Natural killer cell (primary cell): ENCODE data around the gene CRADD. TPM values are rescaled to one million over a fixed set of nuclear protein-coding genes. Genes with fewer than 3 reads are reported as not detected.

Source experiments
- ATAC-seq, 3 donors: fragments of 150-1000 bp in 2 of 3; fragments of 200-7000 bp in 1 of 3; cut with Tn5 transposase; 1 replicate in 1 of 3; 2 replicates in 2 of 3; pipeline ENCODE4 v1.10.0; 2021; ENCODE audit warnings: mild to moderate bottlenecking in 2 of 3, moderate library complexity in 2 of 3
- DNase-seq, 2 donors: peaks; one replicate each; pipeline versions ENCODE4 v3.0.0 to v3.0.0-alpha.2; 2013 to 2021; ENCODE audit warnings: mixed read lengths in 1 of 2
- H3K27ac ChIP-seq: one replicate; pipeline ENCODE4 v1.5.1; 2013; ENCODE audit warnings: mild to moderate bottlenecking, low read length
- H3K27me3 ChIP-seq: one replicate; pipeline ENCODE4 v1.6.1; 2013; ENCODE audit warnings: low read length; ENCODE audit not compliant: control insufficient read depth, insufficient read depth
- H3K36me3 ChIP-seq: one replicate; pipeline ENCODE4 v1.6.1; 2013; ENCODE audit warnings: low read length; ENCODE audit not compliant: control insufficient read depth, insufficient read depth
- H3K4me1 ChIP-seq: one replicate; pipeline ENCODE4 v1.6.1; 2013; ENCODE audit warnings: low read length; ENCODE audit not compliant: control insufficient read depth, insufficient read depth
- H3K4me3 ChIP-seq: one replicate; pipeline ENCODE4 v1.5.1; 2013; ENCODE audit warnings: low read length
- H3K9me3 ChIP-seq: one replicate; pipeline ENCODE4 v1.6.1; 2013; ENCODE audit warnings: low read length; ENCODE audit not compliant: control insufficient read depth, insufficient read depth
- H3K27ac Mint-ChIP-seq, 2 donors: one replicate each; pipeline ENCODE4 v1.8.0; 2022; ENCODE audit warnings: mild to moderate bottlenecking in 2 of 2, mixed read lengths in 2 of 2, moderate library complexity in 1 of 2
- H3K27me3 Mint-ChIP-seq, 2 donors: one replicate each; pipeline ENCODE4 v1.8.0; 2022; ENCODE audit warnings: low read depth in 2 of 2, mixed read lengths in 2 of 2
- H3K36me3 Mint-ChIP-seq: one replicate; pipeline ENCODE4 v1.8.0; 2022; ENCODE audit warnings: mixed read lengths
- H3K4me1 Mint-ChIP-seq, 2 donors: one replicate each; pipeline ENCODE4 v1.8.0; 2022; ENCODE audit warnings: mixed read lengths in 2 of 2
- H3K4me3 Mint-ChIP-seq: one replicate; pipeline ENCODE4 v1.8.0; 2022; ENCODE audit warnings: mild to moderate bottlenecking, moderate library complexity, mixed read lengths
- H3K9me3 Mint-ChIP-seq, 2 donors: one replicate each; pipeline ENCODE4 v1.8.0; 2022; ENCODE audit warnings: mixed read lengths in 2 of 2
- CTCF ChIP-seq: fragments of 200-600 bp; IDR thresholded peaks from one replicate; pipeline ENCODE4 v1.8.0; 2022; ENCODE audit warnings: antibody characterized with exemption
- WGBS: methylation state at CpG from one replicate; pipeline ENCODE4 v1.1.7; 2013; ENCODE audit warnings: missing lambda C conversion rate; ENCODE audit not compliant: insufficient coverage; 5-methylcytosine and 5-hydroxymethylcytosine counted together
- intact Hi-C: fragments of 100-400 bp; cut with micrococcal nuclease; formaldehyde crosslinking; loops from one replicate; pipeline ENCODE4 v1.14.2; 2022
- total RNA-seq, 4 donors: library from RNA; stranded (reverse); fragments of 120-200 nt in 1 of 4; gene quantifications; one replicate each; pipeline versions ENCODE4 v1.2.3 to v1.2.4, GENCODE V29; 2013 to 2022

Gene CRADD
- total RNA-seq, 3 donors from 2014 or later (not counting 1 experiment from before 2014, with no cell fraction given) = 19.1 to 27.5 (median 26.4) TPM

GRCh38 chr12:93880853-93881522 lies 203.8 kb downstream of the CRADD start:
- Mint-ChIP-seq H3K27ac (peak overlapping the region; percentile 82 to 86), H3K4me3 (peak overlapping the region; percentile 57), H3K27me3 (no peaks in the 10 kb centered on the region), H3K9me3 (peaks cover 0 to 9% of the 10 kb centered on the region in 2 donors), H3K4me1 (peaks cover 13 to 17% of the 10 kb centered on the region in 2 donors), H3K36me3 (peaks cover 9% of the 10 kb centered on the region)
- no peak overlapping the region for H3K27ac ChIP-seq
- no CpG with 5 or more reads among the region's 1 CpG for WGBS
- no peak for DNase-seq
- peak in 2 of 3 donors; percentile 41 to 52 for ATAC-seq
- TF ChIP-seq CTCF = no peak
- no peaks in the 10 kb centered on the region for H3K27me3 ChIP-seq
- peaks cover 6% of the 10 kb centered on the region for H3K9me3 ChIP-seq
- no peaks in the 10 kb centered on the region for H3K4me1 ChIP-seq
- no peaks in the 10 kb centered on the region for H3K36me3 ChIP-seq
- intact Hi-C loops = no loop called here
- H3K4me3 ChIP-seq = no peak overlapping the region

- ATAC-seq = no peak
- Mint-ChIP-seq H3K9me3 (no peaks in the 10 kb centered on the region), H3K27ac (no peak overlapping the region)
Measured at GRCh38 chr12:93882763-93883162, 205.6 kb downstream of the CRADD start.

GRCh38 chr12:93883436-93884154 lies 206.4 kb downstream of the CRADD start:
- no peak overlapping the region for H3K4me3 ChIP-seq
- Mint-ChIP-seq H3K36me3 (no peaks in the 10 kb centered on the region), H3K9me3 (no peaks in the 10 kb centered on the region), H3K4me3 (no peak overlapping the region), H3K4me1 (peaks cover 13 to 17% of the 10 kb centered on the region in 2 donors), H3K27ac (no peak overlapping the region), H3K27me3 (no peaks in the 10 kb centered on the region)
- WGBS = 86% methylated on average over 2 of the region's 2 CpGs
- intact Hi-C loops = no loop called here
- no peak for TF ChIP-seq CTCF
- no peaks in the 10 kb centered on the region for H3K4me1 ChIP-seq
- DNase-seq = no peak
- H3K27me3 ChIP-seq = no peaks in the 10 kb centered on the region
- ATAC-seq = no peak
- H3K36me3 ChIP-seq = no peaks in the 10 kb centered on the region
- no peak overlapping the region for H3K27ac ChIP-seq
- no peaks in the 10 kb centered on the region for H3K9me3 ChIP-seq

More at GRCh38 chr12:93882763-93883162, 205.6 kb downstream of the CRADD start:
- DNase-seq = no peak
- intact Hi-C loops = no loop called here
- H3K27me3 Mint-ChIP-seq = no peaks in the 10 kb centered on the region
- H3K9me3 ChIP-seq = no peaks in the 10 kb centered on the region
- no peak overlapping the region for H3K4me3 Mint-ChIP-seq
- peaks cover 13 to 17% of the 10 kb centered on the region in 2 donors for H3K4me1 Mint-ChIP-seq
- H3K36me3 Mint-ChIP-seq = no peaks in the 10 kb centered on the region
- 81% methylated on average over 2 of the region's 3 CpGs for WGBS
- H3K27me3 ChIP-seq = no peaks in the 10 kb centered on the region
- H3K4me3 ChIP-seq = no peak overlapping the region
- no peaks in the 10 kb centered on the region for H3K4me1 ChIP-seq
- no peak overlapping the region for H3K27ac ChIP-seq
- TF ChIP-seq CTCF = no peak
- H3K36me3 ChIP-seq = no peaks in the 10 kb centered on the region
